HG03354 (cell line): ENCODE results near the gene EARS2.
A peak's percentile ranks its signal among the peaks of the same experiment; 100 is the strongest.

Experiments
- ATAC-seq: cut with Tn5 transposase; IDR thresholded peaks from one replicate; pipeline ENCODE4 v1.9.1; 2021; ENCODE audit warnings: mild to moderate bottlenecking; ENCODE audit not compliant: unreplicated experiment, poor library complexity, severe bottlenecking

The EARS2 gene

DNA sequence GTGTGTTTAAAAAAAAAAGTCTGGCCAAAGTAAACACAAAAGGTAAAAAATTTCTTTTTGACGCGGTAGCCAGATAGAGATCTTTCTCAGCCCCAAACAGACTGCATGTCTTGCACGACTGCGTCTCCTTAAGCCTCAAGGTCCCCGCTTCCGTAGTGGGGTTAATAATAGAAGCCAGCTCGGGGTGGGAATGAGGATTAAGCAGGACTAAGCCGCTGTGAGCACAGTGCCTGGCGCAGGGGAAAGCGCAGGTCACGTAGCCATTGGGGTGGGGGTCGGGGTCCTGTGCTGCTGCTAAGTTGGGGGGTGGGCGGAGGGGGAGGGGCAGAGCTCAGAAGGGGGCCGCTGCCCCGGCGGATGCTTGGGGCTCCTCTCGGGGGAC lies 47.4 kb downstream of the EARS2 start:
- ATAC-seq, result peak; percentile 6

- no peak for ATAC-seq
Measured at GRCh38 chr16:23509441-23509754, 47.8 kb downstream of the EARS2 start.

- no peak for ATAC-seq
Measured at GRCh38 chr16:23508589-23509440, 48.3 kb downstream of the EARS2 start.

- ATAC-seq, result no peak
Measured at GRCh38 chr16:23506606-23506994, 50.5 kb downstream of the EARS2 start.

GRCh38 chr16:23505671-23506605 lies 51.2 kb downstream of the EARS2 start:
- ATAC-seq, result no peak

DNA sequence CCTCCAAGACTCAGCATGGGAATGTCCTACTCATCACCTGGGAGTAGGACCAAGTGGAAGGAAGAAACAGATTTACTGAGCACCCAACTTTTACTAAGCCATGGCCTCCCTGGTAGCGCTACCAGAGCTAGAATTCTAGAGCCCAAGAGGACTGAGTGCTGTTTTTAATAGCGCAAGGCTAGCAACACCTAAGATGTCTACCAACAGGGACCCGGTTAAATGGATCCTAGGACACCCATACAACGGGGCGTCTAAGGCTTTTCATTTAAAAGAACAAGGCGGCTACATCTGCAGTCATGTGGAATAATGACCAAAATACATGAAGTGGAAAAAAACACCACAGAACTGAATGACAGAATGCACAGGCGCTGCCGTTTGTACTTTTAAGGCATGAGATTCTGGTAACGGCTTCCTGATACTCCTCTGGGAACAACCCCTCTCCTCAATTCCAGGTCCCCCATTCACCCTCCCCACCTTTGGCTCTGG lies 51.9 kb downstream of the EARS2 start:
- peak; percentile 8 for ATAC-seq

- ATAC-seq, result peak; percentile 75
Measured at GRCh38 chr16:23504453-23505179, 52.5 kb downstream of the EARS2 start.

GRCh38 chr16:23504076-23504452 lies 53.1 kb downstream of the EARS2 start:
- ATAC-seq, result no peak

DNA sequence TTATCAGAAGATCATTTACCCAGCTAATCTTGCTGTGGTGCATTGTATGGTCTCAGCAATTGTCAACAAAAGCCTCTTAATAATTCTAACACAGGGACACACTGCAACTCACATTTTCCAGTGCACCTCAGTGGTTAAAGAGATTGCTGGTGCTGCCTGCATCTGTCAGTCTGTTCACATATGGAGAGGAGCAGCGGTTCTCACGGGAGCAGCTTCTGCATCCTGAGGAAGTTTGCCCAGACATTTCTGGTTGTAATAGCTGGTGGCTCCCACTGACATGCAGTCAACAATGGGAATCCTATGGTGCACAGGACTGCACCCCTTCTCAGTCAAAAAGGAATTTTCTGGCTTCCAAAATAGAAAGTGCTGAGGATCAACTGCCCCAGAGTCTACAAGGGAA lies 54.7 kb downstream of the EARS2 start:
- no peak for ATAC-seq

DNA sequence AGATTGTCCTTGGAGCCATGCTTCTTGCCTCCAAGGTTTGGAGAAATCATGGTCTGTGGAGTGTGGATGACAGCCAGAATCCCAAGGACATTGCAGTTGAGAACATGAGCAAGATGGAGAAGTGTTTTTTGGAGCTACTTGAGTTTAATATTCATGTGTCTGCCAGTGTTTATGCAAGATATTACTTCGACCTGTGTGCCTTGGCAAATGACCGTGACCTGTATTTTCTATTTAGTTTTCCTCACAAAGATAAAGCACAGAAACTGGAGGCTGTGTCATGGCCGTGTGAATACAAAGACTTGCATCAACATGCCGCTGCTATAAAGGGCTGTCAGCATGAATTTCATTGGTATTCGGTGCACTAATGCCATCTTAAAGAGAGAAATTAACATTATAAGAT lies 55.9 kb downstream of the EARS2 start:
- ATAC-seq, result no peak

DNA sequence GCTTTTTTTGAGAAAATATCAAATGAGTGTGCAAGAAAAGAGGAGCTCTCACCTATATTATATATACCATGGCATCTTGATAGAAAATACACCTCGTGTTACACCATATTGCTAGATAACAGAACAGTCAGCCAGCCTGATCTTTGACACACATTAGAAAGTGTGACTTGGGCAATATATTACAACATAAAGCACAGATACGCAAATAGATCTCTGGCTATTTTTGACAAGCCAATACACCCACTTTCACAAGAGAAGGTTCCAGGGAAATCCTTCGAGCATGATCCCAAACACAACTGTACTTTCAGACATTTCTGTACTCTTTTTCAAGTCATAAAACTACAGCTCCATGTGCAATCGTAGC lies 56.3 kb downstream of the EARS2 start:
- no peak for ATAC-seq

- ATAC-seq, result no peak
Measured at GRCh38 chr16:23500212-23500861, 56.8 kb downstream of the EARS2 start.

DNA sequence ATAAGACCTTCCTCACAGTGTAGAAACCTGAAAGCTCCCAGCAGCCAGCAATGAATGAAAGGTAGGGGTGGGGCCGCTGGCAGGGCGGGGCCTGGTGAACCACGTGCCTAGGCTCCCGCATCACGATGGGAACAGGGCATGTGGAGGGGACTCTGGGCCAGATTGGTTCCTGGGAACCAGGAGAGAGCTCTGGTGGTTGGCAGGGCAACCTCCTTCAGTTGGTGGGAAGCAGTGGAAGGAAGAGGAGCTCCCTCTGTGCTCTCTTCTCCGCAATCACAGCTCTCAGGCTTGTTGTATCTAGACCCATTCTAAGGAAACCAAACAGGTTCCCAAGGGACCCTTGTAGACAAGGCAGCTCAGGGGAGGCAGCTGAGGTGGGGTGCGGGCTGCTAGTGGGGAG lies 57.3 kb downstream of the EARS2 start:
- no peak for ATAC-seq

DNA sequence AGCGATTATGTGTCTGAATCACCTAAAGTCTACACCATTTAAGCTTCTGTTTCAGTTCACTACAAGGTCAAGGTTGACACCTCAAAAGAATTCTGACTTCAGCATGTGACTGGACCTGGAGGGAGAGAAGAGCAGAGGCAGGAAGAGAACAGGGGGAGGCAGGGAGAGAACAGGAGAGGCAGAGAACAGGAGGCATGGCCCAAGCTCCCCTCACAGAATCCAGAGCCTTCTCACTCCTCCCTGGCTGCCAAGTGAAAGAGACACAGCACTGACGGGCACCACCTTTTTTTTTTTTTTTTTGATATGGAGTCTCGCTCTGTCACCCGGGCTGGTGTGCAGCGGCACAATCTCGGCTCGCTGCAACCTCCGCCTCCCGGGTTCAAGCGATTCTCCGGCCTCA lies 58.3 kb downstream of the EARS2 start:
- ATAC-seq, result no peak

- no peak for ATAC-seq
Measured at GRCh38 chr16:23497543-23497868, 59.6 kb downstream of the EARS2 start.

GRCh38 chr16:23496821-23497542 lies 60.2 kb downstream of the EARS2 start:
- no peak for ATAC-seq

- ATAC-seq, result no peak
Measured at GRCh38 chr16:23495671-23496070, 61.5 kb downstream of the EARS2 start.

DNA sequence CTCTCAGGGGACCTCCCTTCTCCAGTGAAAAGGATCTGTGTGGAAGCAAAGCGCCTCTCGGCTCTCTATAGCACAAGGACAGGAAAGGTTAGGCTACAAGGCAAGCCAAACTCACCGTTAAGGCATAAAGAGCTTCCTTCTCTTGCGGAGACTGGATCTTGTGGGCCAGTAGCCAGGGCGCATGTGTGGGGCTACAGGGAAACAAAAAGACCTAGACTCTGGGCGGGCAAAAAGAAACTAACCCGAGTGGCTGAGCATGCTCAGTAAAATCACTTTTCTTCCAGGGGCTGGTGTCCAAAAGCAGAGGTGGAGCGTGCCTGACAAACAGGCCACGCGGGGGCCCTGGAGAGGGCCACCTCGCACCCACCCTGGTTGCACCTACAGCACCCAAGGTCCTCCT lies 63.0 kb downstream of the EARS2 start:
- no peak for ATAC-seq
